B cell (primary cell): ENCODE results near the gene ELMO1. TPM values are rescaled to one million over a fixed set of nuclear protein-coding genes. Genes with fewer than 3 reads are reported as not detected.

Source experiments
- ATAC-seq: fragments of 200-7000 bp; cut with Tn5 transposase; one replicate; pipeline ENCODE4 v1.10.0; 2021; ENCODE audit warnings: low read depth, mild to moderate bottlenecking, moderate number of reproducible peaks, moderate library complexity
- CTCF ChIA-PET: fragments of 350-600 bp; sonication (Branson Sonifier 250); formaldehyde crosslinking; loops from one replicate; lab custom pipeline; 2021; ENCODE audit warnings: antibody characterized with exemption, inconsistent platforms; lab: Charles Lee
- POLR2A ChIA-PET: fragments of 350-600 bp; sonication (Branson Sonifier 250); formaldehyde crosslinking; loops from one replicate; lab custom pipeline; 2021; ENCODE audit warnings: antibody characterized with exemption; lab: Charles Lee
- DNase-seq: peaks from one replicate; pipeline ENCODE4 v3.0.0; 2013
- H2AFZ ChIP-seq: 2 replicates; pipeline ENCODE4 v1.6.1; 2012; ENCODE audit warnings: mild to moderate bottlenecking, low read depth, low read length; ENCODE audit not compliant: insufficient read depth, poor library complexity, severe bottlenecking
- H3K27ac ChIP-seq, 2 donors: 1 replicate in 1 of 2; 2 replicates in 1 of 2; pipeline ENCODE4 v1.5.1; 2012 to 2013; ENCODE audit warnings: low read length in 2 of 2, mild to moderate bottlenecking in 2 of 2, moderate library complexity in 1 of 2
- H3K27me3 ChIP-seq, 4 experiments: fragments of 200-600 bp in 1 of 4; sonication (generic) in 1 of 4; replicated peaks in 1 of 4; 1 replicate in 2 of 4; 2 replicates in 2 of 4; pipeline versions ENCODE4 v1.6.1 to v1.7.0; 2013 to 2016; ENCODE audit warnings: low read length in 3 of 4, mild to moderate bottlenecking in 2 of 4, mixed read lengths in 1 of 4, moderate library complexity in 1 of 4; ENCODE audit not compliant: insufficient read depth in 4 of 4, control insufficient read depth in 3 of 4; ENCODE audit errors: control extremely low read depth in 1 of 4
- H3K36me3 ChIP-seq, 2 experiments: replicated peaks in 1 of 2; 1 replicate in 1 of 2; 2 replicates in 1 of 2; pipeline versions ENCODE4 v1.6.1 to v1.7.1; 2013; ENCODE audit warnings: low read length in 1 of 2; ENCODE audit not compliant: insufficient read depth in 2 of 2, control insufficient read depth in 1 of 2; ENCODE audit errors: control extremely low read depth in 1 of 2, extremely low read depth in 1 of 2
- H3K4me1 ChIP-seq, 2 donors: fragments of 200-600 bp in 1 of 2; sonication (generic) in 1 of 2; 1 replicate in 1 of 2; 2 replicates in 1 of 2; pipeline versions ENCODE4 v1.5.1 to v1.6.1; 2013 to 2017; ENCODE audit warnings: low read length in 2 of 2; ENCODE audit not compliant: control insufficient read depth in 2 of 2, insufficient read depth in 2 of 2
- H3K4me2 ChIP-seq: replicated peaks from 2 replicates; pipeline ENCODE3; 2012; ENCODE audit warnings: mild to moderate bottlenecking, low read depth, low read length; ENCODE audit not compliant: poor library complexity, severe bottlenecking
- H3K4me3 ChIP-seq, 5 experiments: fragments of 200-600 bp in 1 of 5; sonication (generic) in 1 of 5; 1 replicate in 3 of 5; 2 replicates in 2 of 5; pipeline versions ENCODE4 v1.5.1 to v1.7.0; 2011 to 2016; ENCODE audit warnings: low read length in 4 of 5, mild to moderate bottlenecking in 4 of 5, low read depth in 2 of 5, control low read depth in 1 of 5, moderate library complexity in 1 of 5; ENCODE audit not compliant: insufficient read depth in 1 of 5; ENCODE audit errors: control extremely low read depth in 1 of 5, extremely low read depth in 1 of 5
- H3K79me2 ChIP-seq: fragments of 200-600 bp; sonication (generic); one replicate; pipeline ENCODE4 v1.6.0; 2016; ENCODE audit warnings: low read length; ENCODE audit not compliant: control insufficient read depth, insufficient read depth
- H3K9ac ChIP-seq: fragments of 200-600 bp; sonication (generic); 2 replicates; pipeline ENCODE4 v1.6.1; 2017; ENCODE audit warnings: mild to moderate bottlenecking, low read length, moderate library complexity
- H3K9me3 ChIP-seq, 3 donors: one replicate each; pipeline versions ENCODE4 v1.6.1 to v1.7.1; 2013; ENCODE audit warnings: low read length in 2 of 3; ENCODE audit not compliant: control insufficient read depth in 2 of 3, insufficient read depth in 1 of 3; ENCODE audit errors: control extremely low read depth in 1 of 3
- H4K20me1 ChIP-seq: 2 replicates; pipeline ENCODE4 v1.6.0; 2012; ENCODE audit warnings: mild to moderate bottlenecking, low read length; ENCODE audit not compliant: insufficient read depth, control insufficient read depth, poor library complexity, severe bottlenecking
- H3K27ac Mint-ChIP-seq: one replicate; pipeline ENCODE4 v1.8.0; 2021; ENCODE audit warnings: mixed read lengths
- H3K27me3 Mint-ChIP-seq: one replicate; pipeline ENCODE4 v1.8.0; 2021; ENCODE audit warnings: mixed read lengths
- H3K4me1 Mint-ChIP-seq: one replicate; pipeline ENCODE4 v1.8.0; 2021; ENCODE audit warnings: mixed read lengths
- H3K4me3 Mint-ChIP-seq: one replicate; pipeline ENCODE4 v1.8.0; 2021; ENCODE audit warnings: mixed read lengths
- H3K9me3 Mint-ChIP-seq: one replicate; pipeline ENCODE4 v1.8.0; 2022; ENCODE audit warnings: mixed read lengths; ENCODE audit not compliant: insufficient read depth
- EZH2 ChIP-seq: IDR thresholded peaks from 2 replicates; pipeline ENCODE4 v1.6.1; 2012; ENCODE audit warnings: borderline replicate concordance, low read depth, mild to moderate bottlenecking, moderate library complexity, low read length; ENCODE audit not compliant: insufficient read depth, poor library complexity, severe bottlenecking
- WGBS: methylation state at CpG from one replicate; pipeline ENCODE4 v1.1.5; 2013; ENCODE audit warnings: missing lambda C conversion rate; ENCODE audit not compliant: insufficient coverage; 5-methylcytosine and 5-hydroxymethylcytosine counted together
- intact Hi-C: fragments of 100-400 bp; cut with micrococcal nuclease; formaldehyde crosslinking; loops from one replicate; pipeline ENCODE4 v1.10.0; 2022
- polyA plus RNA-seq: library from polyadenylated mRNA; depleted of rRNA; stranded (reverse); fragments of >200 nt; gene quantifications from 2 replicates; pipeline ENCODE4 v1.2.3, GENCODE V29; 2012
- total RNA-seq, 2 donors: library from RNA; stranded (reverse); fragments of 120-200 nt in 1 of 2; gene quantifications; 1 replicate in 1 of 2; 2 replicates in 1 of 2; pipeline versions ENCODE4 v1.2.3 to v1.2.4, GENCODE V29; 2013 to 2022
- TF ChIP-seq, protein P1 (sequence below): fragments of 200-600 bp; IDR thresholded peaks from one replicate; pipeline ENCODE4 v1.8.0; 2022; ENCODE audit warnings: antibody characterized with exemption, mild to moderate bottlenecking

Gene ELMO1
- total and polyA plus RNA-seq, 2 donors (not counting 1 experiment from before 2014, with no cell fraction given), result 44.7 to 177 TPM

DNA sequence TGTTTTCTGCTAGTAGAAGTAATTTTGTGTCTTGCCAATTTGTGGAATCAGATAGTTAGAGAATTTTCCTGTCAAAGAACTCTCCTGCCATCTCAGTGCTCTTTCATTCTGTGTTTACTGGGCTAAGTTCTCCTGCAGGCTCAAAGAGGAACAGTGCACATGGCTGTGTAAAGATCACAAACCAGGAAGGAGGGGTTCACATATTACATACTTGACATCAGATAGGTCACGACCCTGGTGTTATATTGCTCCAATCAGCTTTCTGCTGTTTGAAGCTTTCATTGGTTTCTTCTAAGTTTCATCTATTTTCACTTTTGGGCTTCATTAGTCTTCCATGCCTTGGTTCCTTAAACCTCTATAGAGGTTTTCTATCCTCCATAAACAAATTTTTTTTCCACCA is 13.5 kb upstream of the ELMO1 start:
- Histone ChIP-seq H3K9ac (no peak overlapping the region), H3K36me3 (no peaks in the 10 kb centered on the region), H4K20me1 (no peaks in the 10 kb centered on the region), H3K9me3 (no peaks in the 10 kb centered on the region), H3K4me3 (no peak overlapping the region), H3K4me1 (no peaks in the 10 kb centered on the region), H3K79me2 (no peaks in the 10 kb centered on the region), H3K27ac (no peak overlapping the region), H3K4me2 (no peak overlapping the region), H3K27me3 (peaks cover 0 to 4% (median 0%) of the 10 kb centered on the region in 4 experiments), H2AFZ (no peak overlapping the region)
- no peaks in the 10 kb centered on the region for H3K9me3 Mint-ChIP-seq
- intact Hi-C loops, result no loop called here
- H3K27me3 Mint-ChIP-seq, result peaks cover 28% of the 10 kb centered on the region
- no peak overlapping the region for H3K4me3 Mint-ChIP-seq
- no peak overlapping the region for H3K27ac Mint-ChIP-seq
- POLR2A ChIA-PET, result no interaction called here
- WGBS, result 50% methylated on average over 1 of the region's 1 CpG
- DNase-seq (no peak), ATAC-seq (no peak)
- H3K4me1 Mint-ChIP-seq, result no peaks in the 10 kb centered on the region
- CTCF ChIA-PET, result interaction anchor here (0.9 kb wide), 1 partner anchor 15 kb away, joined by 3 read pairs; no protein-coding TSS in a partner anchor
- TF ChIP-seq EZH2, result no peak
- TF ChIP-seq, protein P1, sequence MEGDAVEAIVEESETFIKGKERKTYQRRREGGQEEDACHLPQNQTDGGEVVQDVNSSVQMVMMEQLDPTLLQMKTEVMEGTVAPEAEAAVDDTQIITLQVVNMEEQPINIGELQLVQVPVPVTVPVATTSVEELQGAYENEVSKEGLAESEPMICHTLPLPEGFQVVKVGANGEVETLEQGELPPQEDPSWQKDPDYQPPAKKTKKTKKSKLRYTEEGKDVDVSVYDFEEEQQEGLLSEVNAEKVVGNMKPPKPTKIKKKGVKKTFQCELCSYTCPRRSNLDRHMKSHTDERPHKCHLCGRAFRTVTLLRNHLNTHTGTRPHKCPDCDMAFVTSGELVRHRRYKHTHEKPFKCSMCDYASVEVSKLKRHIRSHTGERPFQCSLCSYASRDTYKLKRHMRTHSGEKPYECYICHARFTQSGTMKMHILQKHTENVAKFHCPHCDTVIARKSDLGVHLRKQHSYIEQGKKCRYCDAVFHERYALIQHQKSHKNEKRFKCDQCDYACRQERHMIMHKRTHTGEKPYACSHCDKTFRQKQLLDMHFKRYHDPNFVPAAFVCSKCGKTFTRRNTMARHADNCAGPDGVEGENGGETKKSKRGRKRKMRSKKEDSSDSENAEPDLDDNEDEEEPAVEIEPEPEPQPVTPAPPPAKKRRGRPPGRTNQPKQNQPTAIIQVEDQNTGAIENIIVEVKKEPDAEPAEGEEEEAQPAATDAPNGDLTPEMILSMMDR, result no peak

DNA sequence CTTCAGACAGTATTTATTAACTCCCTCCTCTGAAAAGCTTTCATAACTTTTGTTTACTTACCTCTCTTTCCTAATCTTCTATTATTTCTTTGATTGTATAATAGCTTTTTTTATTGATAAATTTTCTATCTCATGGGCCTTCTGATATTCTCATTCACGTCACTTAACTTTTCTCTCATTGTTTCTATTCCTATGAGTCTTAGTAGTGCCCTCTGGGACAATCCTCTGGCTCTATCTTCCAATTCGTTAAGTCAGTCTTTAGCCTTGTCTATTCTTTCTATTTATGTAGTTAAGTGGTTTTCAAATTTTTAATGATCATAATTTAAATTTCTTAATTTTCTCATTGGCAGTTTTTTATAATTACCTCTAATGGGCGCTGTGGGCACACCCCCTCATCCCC is 6.4 kb upstream of the ELMO1 start:
- ChIA-PET POLR2A (no interaction called here), CTCF (no interaction called here)
- no peak overlapping the region for H3K27ac Mint-ChIP-seq
- Histone ChIP-seq H3K9me3 (no peaks in the 10 kb centered on the region), H3K9ac (no peak overlapping the region), H3K27me3 (no peaks in the 10 kb centered on the region), H2AFZ (no peak overlapping the region), H3K79me2 (no peaks in the 10 kb centered on the region), H4K20me1 (no peaks in the 10 kb centered on the region), H3K4me2 (no peak overlapping the region), H3K4me1 (peaks cover 0 to under 1% of the 10 kb centered on the region in 2 donors), H3K4me3 (no peak overlapping the region), H3K36me3 (no peaks in the 10 kb centered on the region), H3K27ac (no peak overlapping the region)
- H3K4me3 Mint-ChIP-seq, result no peak overlapping the region
- TF ChIP-seq EZH2, result no peak
- TF ChIP-seq, protein P1, result no peak
- 100% methylated on average over 1 of the region's 3 CpGs for WGBS
- peaks cover 11% of the 10 kb centered on the region for H3K27me3 Mint-ChIP-seq
- H3K9me3 Mint-ChIP-seq, result no peaks in the 10 kb centered on the region
- H3K4me1 Mint-ChIP-seq, result peaks cover 3% of the 10 kb centered on the region
- ATAC-seq (no peak), DNase-seq (no peak)
- intact Hi-C loops, result no loop called here
